GM20000 (cell line): Measurements from ENCODE around the gene IL13RA1.
"Not testable (repeated sequence)": the region's sequence is repeated elsewhere in the genome, so short reads cannot be mapped to it uniquely, and the experiment has no call there.

ENCODE experiments used
- DNase-seq: peaks from one replicate; pipeline ENCODE4 v3.0.0; 2012; ENCODE audit warnings: low spot score
- CTCF ChIP-seq: IDR thresholded peaks from 2 replicates; pipeline ENCODE4 v1.5.1; 2012; ENCODE audit warnings: mild to moderate bottlenecking, control low read depth; ENCODE audit errors: extremely low read depth, missing control alignments

IL13RA1 gene

GRCh38 chrX:118730500-118731247 lies 3.3 kb downstream of the IL13RA1 start:
- TF ChIP-seq CTCF, result no peak
- DNase-seq, result no peak

GRCh38 chrX:118732551-118732950 lies 5.1 kb downstream of the IL13RA1 start:
- not testable (repeated sequence) for DNase-seq

- TF ChIP-seq CTCF, result no peak
- no peak for DNase-seq
Observed at GRCh38 chrX:118734909-118735308, 7.5 kb downstream of the IL13RA1 start.

- TF ChIP-seq CTCF, result no peak
- DNase-seq, result no peak
Observed at GRCh38 chrX:118736394-118737010, 9.1 kb downstream of the IL13RA1 start.

GRCh38 chrX:118739577-118739976 lies 12.2 kb downstream of the IL13RA1 start:
- DNase-seq, result no peak
- TF ChIP-seq CTCF, result no peak

GRCh38 chrX:118740276-118740889 lies 13.0 kb downstream of the IL13RA1 start:
- DNase-seq, result no peak
- TF ChIP-seq CTCF, result no peak

- no peak for TF ChIP-seq CTCF
- DNase-seq, result no peak
Observed at GRCh38 chrX:118742176-118742575, 14.8 kb downstream of the IL13RA1 start.
